ENCODE results near the gene GOT1. TPM values are rescaled to one million over a fixed set of nuclear protein-coding genes. Genes with fewer than 3 reads are reported as not detected.

The GOT1 gene
- total RNA-seq, 1 experiment from 2014 or later = 58.8 TPM

GRCh38 chr10:99360934-99361333, 69.5 kb downstream of the GOT1 start:
- DNase-seq (ENCODE audit: low spot score) = no peak

DNA sequence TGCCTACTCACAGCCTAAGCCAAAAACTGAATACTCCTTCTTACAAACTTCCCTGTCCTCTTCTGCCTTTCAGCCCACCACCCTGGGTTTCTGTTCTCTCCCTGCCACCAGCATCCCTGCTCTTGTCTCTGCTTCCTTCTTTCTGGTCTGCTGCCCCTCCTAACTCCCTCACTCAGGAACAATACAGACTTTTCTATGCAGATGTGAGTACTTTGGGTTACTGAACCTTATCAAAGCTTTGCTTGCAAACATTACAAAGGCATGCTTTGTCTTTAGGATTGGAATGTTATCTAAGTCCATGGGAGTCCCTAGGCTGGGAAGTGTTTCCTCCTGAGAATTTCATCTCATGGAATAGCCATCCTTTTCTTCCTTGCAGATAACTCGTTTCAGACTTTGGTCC, 72.3 kb downstream of the GOT1 start:
- DNase-seq (ENCODE audit: low spot score) = no peak

GRCh38 chr10:99357691-99358090, 72.7 kb downstream of the GOT1 start:
- DNase-seq (ENCODE audit: low spot score) = no peak

- DNase-seq (ENCODE audit: low spot score) = no peak
These were observed 77.2 kb downstream of the GOT1 start for GRCh38 chr10:99353182-99353581.

DNA sequence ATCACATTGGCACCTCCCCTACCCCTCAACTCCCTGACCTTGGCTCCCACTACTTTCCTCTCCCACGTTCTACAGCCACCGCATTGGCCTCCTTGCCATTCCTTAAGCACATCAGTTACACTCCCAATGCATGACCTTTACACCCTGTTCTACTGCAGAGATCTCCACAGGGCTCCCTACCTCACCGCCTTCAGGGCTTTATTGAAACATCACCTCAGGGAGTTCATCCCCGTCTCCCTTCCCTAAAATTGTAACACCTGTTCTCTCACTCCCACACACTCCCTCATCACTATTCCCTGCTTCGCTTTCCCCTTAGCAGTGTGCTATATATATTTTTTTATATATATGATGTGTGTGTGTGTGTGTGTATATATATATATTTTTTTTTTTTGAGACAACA, 82.8 kb downstream of the GOT1 start:
- no peak for DNase-seq (ENCODE audit: low spot score)

Other genes with a start within 250 kb of the GOT1 start
- not detected in 2 replicates for gene HPSE2, start 194.8 kb downstream of the GOT1 start, total RNA-seq (2014; rRNA removed; shearing (Covaris generic))
- gene CNNM1, start 101.3 kb downstream of the GOT1 start, total RNA-seq (2014; rRNA removed; shearing (Covaris generic)) = not detected in 2 replicates
- not detected in 2 replicates for gene NKX2-3, start 102.3 kb upstream of the GOT1 start, total RNA-seq (2014; rRNA removed; shearing (Covaris generic))
- 7.1 and 19.8 TPM in 2 replicates for gene SLC25A28, start 189.8 kb upstream of the GOT1 start, total RNA-seq (2014; rRNA removed; shearing (Covaris generic))
- gene ENTPD7, start 228.9 kb upstream of the GOT1 start, total RNA-seq (2014; rRNA removed; shearing (Covaris generic)) = 12.9 and 21.0 TPM in 2 replicates